Mucosa of gallbladder (tissue), 1 donor: Measurements from ENCODE around the gene HCFC1R1. TPM values are rescaled to one million over a fixed set of nuclear protein-coding genes. Genes with fewer than 3 reads are reported as not detected.
"Not testable (repeated sequence)": the region's sequence is repeated elsewhere in the genome, so short reads cannot be mapped to it uniquely, and the experiment has no call there.

ENCODE experiments used
- DNase-seq: peaks from one replicate; pipeline ENCODE4 v3.0.0-alpha.2; 2020; ENCODE audit warnings: low spot score
- total RNA-seq: library from RNA; stranded (reverse); gene quantifications from one replicate; pipeline ENCODE4 v1.2.1, GENCODE V29; 2021
- donor health status: DM: no; HTN: no; CAD: no.

The HCFC1R1 gene, protein sequence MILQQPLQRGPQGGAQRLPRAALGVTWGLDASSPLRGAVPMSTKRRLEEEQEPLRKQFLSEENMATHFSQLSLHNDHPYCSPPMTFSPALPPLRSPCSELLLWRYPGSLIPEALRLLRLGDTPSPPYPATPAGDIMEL
- 54.6 TPM for total RNA-seq

DNA sequence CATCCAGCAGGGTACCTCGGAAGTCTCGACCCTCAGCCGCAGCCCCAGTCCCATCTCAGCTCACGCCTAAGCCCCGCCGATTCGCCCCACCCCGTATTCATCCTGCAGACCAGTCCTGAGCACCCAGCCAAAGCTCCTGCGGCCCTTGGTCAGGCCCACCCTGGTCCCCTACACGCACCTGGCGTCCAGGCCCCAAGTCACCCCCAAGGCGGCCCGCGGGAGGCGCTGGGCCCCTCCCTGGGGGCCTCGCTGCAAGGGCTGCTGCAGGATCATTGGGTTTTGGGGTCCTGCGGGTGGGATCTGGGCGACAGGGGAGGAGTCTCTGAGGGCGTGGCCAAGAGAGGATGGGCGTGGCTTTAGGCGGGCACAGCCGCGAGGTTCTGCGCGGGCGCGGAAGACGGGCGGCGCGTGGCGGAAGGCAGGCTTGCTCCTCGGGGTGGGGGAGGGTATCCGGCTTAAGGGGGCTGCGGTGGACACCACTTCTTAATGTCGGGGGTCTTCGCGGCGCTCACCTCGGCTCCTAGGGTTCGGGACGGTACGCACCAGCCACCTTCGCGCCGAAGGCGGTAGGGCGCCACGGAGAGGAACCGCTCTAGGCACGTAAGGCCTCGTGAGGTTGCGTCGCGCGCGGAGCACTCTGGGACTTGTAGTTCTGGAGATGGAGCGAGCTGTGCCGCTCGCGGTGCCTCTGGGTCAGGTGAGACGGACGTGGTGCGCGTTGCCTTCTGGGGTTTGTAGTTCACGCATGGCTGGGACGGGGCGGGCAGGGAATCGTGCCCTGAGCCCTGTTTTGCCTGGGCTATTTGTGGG is at the start of gene HCFC1R1, which contains the start of gene THOC6:
Gene HCFC1R1 (minus strand): TSS at position 274 of the 810 bp plus-strand sequence. CDS start 1 bp downstream, at position 273.
Gene THOC6 (plus strand): TSS at position 367 of the 810 bp plus-strand sequence. CDS start 292 bp downstream, at position 659.
- DNase-seq: peak; percentile 98

DNA sequence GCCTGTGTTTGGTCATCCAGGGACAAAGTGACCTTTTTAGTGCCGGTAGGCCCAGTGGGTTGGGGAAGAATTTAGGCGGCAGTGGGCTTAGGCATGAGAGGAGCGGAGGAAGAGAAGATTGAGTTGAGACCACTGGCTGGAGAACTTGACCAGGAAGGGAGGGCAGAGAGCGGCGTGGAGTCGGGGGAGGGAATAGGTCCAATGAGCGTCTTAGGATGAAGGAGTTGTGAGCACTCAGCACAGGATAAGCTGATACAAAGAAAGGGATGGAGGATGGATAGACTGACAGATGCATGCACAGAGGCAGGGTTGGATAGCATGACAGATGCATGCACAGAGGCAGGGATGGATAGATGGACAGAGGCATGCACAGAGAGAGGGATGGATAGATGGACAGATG is 49.7 kb upstream of the HCFC1R1 start:
- DNase-seq: no peak

DNA sequence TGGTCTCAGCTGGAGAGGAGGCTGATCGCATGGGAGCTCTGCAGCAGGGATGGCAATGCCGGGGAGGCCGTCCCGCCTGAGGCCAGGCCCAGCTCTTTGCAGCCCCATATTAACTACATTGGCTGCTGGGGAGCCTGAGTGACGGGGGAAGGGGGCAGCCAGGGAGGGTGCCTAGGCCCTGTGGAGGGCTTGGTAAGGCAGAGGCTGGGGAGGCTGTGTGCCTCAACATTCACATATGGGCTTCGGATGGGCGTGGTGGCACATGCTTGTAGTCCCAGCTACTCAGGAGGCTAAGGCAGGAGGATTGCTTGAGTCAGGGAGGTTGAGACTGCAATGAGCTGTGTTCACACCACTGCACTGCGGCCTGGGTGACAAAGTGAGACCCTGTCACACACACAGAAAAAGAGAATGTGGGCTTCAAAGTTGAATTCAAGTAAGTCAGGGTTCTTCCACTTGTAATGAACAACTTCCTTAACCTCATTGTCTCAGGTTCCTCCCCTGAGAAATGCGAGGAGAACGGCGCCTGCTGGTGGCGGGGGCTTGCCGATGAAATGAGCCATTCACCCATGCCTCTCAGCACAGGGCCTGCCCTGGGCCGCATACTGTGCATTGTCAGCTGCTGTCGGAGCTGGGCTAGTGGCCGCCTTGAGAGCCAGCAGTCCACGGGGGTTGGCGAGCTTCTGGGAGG is 49.0 kb upstream of the HCFC1R1 start:
- not testable (repeated sequence) for DNase-seq

DNA sequence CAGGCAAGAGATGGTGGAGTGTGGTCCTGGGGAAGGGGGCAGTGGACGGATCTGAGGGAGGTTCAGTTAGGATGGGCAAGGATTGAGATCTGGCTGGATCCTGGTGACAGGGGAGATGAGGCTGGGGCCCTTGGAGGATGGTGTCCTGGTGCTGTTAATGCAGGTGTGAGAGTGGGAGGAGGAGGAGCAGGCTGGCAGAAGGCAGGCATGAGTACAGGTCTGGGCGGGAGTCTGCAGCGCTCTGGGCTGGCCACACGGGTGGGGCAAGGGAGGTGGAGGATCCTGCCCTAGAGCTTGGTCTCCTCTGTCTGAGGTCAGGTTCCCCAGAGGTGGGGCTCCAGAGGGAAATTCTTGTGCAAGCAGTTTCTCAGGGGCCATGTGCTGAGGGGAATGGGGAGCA is 48.4 kb upstream of the HCFC1R1 start:
- not testable (repeated sequence) for DNase-seq

DNA sequence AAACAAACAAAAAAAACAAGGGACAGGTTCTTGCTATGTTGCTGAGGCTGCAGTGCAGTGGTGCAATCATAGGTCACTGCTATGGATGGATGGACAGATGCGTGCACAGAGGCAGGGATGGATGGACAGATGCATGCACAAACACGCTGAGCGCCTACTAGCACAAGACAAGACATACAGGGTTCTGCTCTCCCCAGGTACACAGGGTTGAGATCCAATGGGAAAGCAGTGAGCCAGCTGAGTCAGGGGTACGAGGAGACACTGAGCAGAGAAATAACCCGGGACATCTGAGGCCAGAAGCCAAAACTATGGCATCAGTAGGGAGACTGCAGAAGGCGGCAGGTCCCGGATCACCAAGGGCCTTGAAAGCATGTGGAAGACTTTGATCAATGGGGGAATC is 47.9 kb upstream of the HCFC1R1 start:
- DNase-seq: no peak

DNA sequence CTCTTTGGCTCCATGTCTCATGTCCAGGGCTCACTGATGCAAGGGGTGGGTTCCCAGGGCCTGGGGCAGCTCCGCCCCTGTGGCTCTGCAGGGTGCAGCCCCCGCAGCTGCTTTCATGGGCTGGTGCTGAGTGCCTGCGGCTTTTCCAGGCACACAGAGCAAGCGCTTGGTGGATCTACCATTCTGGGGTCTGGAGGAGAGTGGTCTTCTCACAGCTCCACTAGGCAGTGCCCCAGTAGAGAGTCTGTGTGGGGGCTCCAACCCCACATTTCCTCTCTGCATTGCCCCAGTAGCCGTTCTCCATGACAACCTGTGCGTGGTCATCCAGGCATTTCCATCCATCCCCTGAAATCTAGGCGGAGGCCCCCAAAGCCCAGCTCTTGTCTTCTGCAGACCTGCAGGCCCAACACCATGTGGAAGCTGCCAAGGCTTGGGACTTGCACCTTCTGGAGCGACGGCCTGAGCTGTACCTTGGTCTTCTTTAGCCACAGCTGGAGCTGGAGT is 46.9 kb upstream of the HCFC1R1 start:
- no peak for DNase-seq

DNA sequence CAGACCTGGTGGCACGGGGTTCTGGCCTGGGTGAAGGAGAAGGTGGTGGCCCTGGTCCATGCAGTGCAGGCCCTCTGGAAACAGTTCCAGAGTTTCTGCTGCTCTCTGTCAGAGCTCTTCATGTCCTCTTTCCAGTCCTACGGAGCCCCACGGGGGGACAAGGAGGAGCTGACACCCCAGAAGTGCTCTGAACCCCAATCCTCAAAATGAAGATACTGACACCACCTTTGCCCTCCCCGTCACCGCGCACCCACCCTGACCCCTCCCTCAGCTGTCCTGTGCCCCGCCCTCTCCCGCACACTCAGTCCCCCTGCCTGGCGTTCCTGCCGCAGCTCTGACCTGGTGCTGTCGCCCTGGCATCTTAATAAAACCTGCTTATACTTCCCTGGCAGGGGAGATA is 45.4 kb upstream of the HCFC1R1 start:
- not testable (repeated sequence) for DNase-seq

DNA sequence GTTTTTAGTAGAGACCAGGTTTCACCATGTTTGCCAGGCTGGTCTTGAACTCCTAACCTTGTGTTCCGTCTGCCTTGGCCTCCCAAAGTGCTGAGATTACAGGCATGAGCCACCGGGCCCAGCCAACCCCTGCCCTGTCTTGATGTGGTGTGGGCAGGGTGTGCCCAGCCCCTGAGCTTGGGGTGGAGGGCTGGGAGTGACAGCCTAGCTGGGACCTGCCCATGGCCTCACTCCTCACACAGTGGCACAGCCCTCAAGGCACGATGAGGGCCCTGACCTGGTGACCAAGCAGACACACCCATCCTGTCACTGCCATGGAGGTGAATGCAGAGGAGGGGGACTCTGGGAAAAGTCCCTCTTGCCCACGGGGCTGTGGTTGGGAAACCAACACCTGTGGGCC is 44.7 kb upstream of the HCFC1R1 start:
- no peak for DNase-seq

DNA sequence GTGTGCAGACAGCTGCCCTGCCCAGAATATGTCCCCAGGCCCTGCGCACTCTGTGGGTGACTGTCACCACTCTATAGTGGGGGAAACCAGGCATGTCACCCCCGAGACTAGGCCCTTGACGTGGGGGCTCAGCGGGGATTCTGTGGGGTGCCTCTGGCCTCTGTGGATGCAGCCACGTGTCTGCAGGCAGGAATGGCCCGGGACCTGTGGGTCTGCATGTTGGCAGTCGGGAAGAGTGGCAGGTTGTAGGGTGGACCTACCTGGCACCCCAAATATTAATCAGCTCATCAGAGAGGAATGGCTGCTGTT is 42.7 kb upstream of the HCFC1R1 start:
- DNase-seq: no peak

DNA sequence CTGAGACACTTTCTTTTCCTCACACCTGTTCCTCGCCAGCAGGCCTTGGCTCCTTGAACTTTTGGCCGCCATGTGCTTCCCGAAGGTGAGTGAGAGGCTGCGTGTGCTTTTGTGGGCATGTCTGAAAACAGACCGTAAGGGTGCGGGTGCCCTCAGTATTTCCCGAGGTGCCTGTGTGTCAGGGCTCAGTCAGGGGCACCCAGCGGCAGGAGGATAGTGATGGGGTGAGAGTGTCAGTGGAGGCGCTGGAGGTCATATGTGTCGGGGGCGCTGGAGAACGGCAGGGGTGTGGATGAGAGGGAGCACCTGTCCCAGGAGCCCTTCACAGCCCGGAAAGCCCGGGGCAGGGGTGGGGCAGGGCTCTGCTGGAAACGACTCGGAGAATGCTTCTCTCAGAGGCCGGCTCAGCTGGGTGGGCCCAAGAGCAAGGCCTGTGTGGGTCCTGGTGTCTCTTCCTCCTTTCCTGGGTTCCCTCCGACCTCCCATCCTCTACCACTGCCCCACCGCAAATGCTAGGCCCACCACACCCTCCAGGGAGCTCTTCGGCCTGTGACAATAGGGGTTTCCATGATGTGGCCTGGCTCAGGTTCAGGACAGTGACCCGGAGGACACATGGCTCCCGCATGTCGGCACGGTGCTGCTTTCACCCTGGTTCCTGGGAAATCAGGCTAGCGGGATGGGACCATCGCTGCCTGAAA is 42.1 kb upstream of the HCFC1R1 start:
- no peak for DNase-seq

DNA sequence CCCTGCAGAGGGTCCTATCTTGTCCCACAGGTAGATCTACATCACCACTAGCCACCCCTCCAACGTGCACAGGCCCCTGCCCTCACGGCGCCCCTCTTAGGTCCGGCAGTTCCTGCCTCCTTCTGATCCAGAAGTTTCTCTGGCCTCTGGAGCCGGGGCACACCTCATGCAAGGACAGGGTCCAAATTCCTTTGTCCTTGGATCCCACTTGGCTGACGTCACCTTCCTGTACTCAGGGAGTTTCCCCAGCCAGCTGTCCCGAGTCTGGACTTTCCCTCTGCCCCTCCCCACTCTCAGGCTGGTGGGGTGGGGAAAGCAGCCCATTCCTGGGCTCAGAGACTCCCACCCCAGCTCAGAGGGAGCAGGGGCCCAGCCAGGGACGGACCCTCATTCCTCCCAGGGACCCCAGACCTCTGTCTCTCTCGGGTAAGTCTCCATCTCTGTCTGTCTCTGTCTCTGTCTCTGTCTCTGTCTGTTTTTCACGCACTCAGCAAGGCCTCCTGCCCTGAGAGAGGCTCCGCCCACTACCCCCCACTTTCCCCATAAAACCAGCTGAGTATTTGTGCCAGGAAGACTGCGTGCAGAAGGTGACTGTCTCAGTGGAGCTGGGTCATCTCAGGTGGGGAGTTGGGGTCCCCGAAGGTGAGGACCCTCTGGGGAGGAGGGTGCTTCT is 41.5 kb upstream of the HCFC1R1 start, which contains the start of gene IL32:
Gene IL32 (plus strand): TSS at position 572 of the 673 bp plus-strand sequence. CDS start 172 bp downstream, outside the sequence.
- DNase-seq: peak; percentile 89

DNA sequence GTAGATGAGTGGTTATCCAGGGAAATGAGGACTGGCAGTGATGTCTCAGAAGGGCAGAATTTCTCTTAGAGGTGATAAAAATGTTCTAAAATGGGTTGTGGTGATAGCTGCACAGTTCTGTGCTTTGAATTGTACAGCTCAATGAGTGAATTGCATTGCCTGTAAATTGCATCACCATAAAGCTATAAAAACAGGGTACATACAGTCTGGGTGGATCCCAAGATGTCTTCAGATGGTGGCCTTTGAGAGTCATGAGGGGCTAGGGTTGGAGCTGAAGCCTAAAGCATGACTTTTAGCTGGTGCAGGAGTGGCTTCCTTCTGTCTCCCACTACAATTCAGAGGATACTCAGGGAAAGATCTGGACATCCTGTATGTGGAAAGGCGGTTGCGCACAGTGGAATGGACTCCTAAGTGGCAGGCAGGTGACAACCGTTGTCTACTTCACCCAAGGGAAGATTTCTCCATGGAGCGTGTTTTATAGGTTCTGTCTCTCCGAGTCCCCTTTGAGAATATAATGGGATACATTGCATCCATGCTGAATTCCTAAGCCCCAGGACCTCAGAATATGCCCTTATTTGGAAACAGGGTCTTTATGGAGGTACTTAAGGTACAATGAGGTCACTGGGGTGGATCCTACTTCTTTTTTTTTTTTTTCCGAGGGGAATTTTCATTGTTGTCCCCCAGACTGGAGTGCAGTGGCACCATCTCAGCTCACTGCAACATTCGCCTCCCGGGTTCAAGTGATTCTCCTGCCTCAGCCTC is 40.1 kb upstream of the HCFC1R1 start:
- no peak for DNase-seq

DNA sequence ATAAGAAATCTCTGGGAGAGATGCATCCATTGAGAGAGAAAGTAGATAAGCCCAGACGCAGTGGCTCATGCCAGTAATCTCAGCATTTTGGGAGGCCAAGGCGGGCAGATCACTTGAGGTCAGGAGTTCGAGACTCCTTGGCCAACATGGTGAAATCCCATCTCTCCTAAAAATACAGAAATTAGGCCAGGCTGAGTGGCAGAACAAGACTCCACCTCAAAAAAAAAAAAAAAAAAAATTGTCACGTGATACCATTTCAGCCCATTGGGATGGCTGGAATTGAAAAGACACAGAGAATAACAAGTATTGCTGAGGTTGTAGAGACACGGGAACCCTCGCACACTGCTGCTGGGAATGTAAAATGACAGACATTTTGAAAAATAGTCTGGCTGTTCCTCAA is 38.8 kb upstream of the HCFC1R1 start:
- no peak for DNase-seq

DNA sequence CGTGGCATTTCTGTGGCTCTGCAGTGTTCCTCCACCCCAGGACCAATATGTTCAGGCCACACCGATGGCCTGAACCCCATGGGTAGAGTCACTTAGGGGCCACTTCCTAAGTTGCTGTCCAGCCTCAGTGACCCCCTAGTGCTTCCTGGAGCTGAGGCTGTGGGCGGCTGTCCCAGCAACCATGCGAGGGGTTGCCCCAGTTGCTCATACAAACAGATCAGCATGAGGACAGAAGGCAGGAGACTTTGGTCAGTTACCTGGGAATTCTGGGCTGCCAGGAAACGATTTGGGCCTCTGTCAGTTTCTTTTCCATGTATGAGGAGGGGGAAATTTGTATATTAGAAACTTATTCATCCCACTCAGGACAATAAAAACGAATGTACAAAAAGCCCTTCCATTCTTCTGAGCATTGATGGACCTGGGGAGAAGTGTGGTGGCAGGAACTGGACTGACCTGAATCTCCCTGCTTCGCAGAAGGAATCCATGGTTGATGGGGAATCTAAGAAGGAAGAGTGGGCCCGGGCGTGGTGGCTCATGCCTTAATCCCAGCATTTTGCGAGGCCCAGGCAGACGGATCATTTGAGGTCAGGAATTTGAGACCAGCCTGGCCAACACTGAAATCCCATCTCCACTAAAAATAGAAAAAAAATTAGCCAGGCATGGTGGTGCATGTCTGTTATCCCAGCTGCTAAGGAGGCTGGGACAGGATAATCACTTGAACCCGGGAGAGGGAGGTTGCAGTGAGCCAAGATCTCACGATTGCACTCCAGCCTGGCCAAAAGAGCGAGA is 36.8 kb upstream of the HCFC1R1 start:
- no peak for DNase-seq

DNA sequence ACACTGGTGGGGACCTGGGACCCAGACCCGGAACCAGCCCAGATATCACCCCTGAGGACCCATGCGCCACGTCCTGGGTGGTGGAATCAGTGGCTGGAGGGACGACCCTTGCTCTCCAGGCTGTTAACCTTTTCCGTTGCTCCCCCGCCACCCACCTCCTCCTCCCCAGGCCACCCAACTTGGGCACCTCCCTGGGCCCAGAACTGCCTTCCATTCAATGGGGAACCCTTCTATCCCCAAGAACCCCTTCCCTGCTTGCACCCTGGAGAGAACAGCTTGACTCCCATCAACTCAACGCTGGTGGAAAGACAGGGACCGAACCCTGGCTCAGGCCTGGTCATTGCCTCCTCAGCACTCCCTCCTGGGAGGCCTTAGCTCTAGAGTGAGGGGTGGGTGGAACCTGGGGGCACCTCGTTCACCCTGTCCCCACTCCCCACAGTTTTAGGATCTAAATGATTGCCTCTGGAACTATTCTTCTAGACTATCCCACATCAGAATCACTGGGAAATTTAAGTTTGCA is 36.0 kb upstream of the HCFC1R1 start:
- DNase-seq: no peak

DNA sequence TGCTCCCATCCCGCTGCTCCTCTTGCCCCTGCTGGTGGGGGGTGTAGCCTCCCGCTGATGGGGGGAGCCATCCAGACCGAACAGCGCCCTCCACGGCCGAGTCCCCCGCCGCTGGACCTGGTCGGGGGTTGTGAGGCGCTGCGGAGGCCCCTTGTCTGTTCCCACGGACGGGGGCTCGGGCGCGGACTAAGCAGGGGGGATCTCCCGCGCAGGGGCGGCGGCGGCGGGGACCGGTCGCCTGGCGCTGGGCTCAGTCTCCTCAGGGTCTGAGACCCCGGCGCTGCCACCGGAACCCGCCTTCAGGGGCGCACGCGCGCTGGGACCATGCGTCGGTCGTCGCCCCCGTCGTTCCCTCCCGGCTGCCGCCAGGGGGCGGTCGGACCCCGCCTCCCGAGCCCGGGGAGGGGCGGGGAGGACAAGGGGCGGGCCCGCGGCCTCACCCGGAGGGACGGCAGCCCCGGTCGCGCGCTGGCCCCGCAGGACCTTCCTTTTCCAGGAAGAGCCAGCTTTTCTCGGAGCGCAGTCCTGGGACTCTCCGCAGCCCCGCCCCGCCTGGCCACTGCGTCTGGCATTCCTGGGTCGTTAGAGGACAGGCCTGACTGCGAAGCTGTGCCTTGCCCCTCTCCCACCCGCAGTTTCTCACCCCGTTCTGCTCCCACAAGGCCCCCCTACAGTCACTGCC is 35.4 kb upstream of the HCFC1R1 start:
- peak; percentile 87 for DNase-seq

DNA sequence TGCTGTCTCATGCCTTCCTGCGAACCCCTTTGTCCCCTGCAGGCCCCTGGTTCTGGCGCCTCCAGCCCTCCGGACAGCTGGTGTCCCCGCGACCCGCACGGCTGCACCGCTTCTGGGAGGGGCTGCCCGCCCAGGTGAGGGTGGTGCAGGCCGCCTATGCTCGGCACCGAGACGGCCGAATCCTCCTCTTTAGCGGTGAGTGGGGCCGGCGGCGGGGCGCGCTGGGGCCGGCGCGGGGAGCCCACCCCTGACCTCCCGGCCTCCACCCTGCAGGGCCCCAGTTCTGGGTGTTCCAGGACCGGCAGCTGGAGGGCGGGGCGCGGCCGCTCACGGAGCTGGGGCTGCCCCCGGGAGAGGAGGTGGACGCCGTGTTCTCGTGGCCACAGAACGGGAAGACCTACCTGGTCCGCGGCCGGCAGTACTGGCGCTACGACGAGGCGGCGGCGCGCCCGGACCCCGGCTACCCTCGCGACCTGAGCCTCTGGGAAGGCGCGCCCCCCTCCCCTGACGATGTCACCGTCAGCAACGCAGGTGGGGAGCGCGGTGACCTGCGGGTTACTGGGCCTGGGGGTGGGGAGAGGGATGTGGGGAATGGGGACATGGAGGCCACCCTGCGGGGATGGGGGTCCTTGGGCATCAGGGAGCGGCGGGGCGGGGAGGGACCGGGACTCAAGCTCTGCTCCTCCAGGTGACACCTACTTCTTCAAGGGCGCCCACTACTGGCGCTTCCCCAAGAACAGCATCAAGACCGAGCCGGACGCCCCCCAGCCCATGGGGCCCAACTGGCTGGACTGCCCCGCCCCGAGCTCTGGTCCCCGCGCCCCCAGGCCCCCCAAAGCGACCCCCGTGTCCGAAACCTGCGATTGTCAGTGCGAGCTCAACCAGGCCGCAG is 34.6 kb upstream of the HCFC1R1 start:
- DNase-seq: no peak
